IMR-90 (cell line): ENCODE results near the gene ITSN1.

Source experiments
- CEBPB ChIP-seq: IDR thresholded peaks from 2 replicates; pipeline ENCODE4 v1.6.1; 2012; ENCODE audit warnings: low read depth, low read length, improper control_type of control experiment
- CTCF ChIP-seq: conservative IDR thresholded peaks from 2 replicates; pipeline ENCODE4 v1.5.1; 2012; ENCODE audit warnings: mild to moderate bottlenecking, low read depth, low read length, improper control_type of control experiment
- MAZ ChIP-seq: IDR thresholded peaks from 2 replicates; pipeline ENCODE4 v1.6.1; 2012; ENCODE audit warnings: low read depth, mild to moderate bottlenecking, low read length, improper control_type of control experiment, moderate library complexity, borderline replicate concordance
- USF2 ChIP-seq: fragments of 150-350 bp; IDR thresholded peaks from 2 replicates; pipeline ENCODE4 v1.6.1; 2017; ENCODE audit warnings: mild to moderate bottlenecking, antibody characterized with exemption, low read length, low read depth

GRCh38 chr21:33762803-33763581, 120.7 kb downstream of the ITSN1 start:
- TF ChIP-seq CTCF (no peak), CEBPB (peak; percentile 69), USF2 (no peak), MAZ (no peak)
